GM12878 (cell line): ENCODE data around the gene CD86. TPM values are rescaled to one million over a fixed set of nuclear protein-coding genes. Genes with fewer than 3 reads are reported as not detected.

Experiments
- ATAC-seq: fragments of 200-7000 bp; cut with Tn5 transposase; 3 replicates; pipeline ENCODE4 v1.9.1; 2020; ENCODE audit warnings: mild to moderate bottlenecking, moderate library complexity
- BruUV-seq: library from RNA; stranded (reverse); fragments of 400-500 nt; replicated peaks from 2 replicates; lab custom pipeline; 2021; lab: Mats Ljungman, UMichigan
- CTCF ChIA-PET: fragments of 300-600 bp; sonication (Branson Sonifier 250); formaldehyde crosslinking; extraction: SDS; loops from one replicate; lab custom pipeline; 2021; ENCODE audit warnings: inconsistent platforms; lab: Yijun Ruan, JAX
- POLR2A ChIA-PET: fragments of 350-600 bp; formaldehyde crosslinking; extraction: SDS; loops from one replicate; lab custom pipeline; 2021; ENCODE audit warnings: inconsistent platforms; lab: Charles Lee
- RAD21 ChIA-PET: fragments of 300-600 bp; sonication (Branson Sonifier 250); formaldehyde crosslinking; loops from one replicate; lab custom pipeline; 2023; ENCODE audit warnings: antibody characterized with exemption; ENCODE audit not compliant: unreplicated experiment; lab: Charles Lee
- SMC1A ChIA-PET: fragments of 300-600 bp; sonication (Branson Sonifier 250); formaldehyde crosslinking; loops from one replicate; lab custom pipeline; 2023; ENCODE audit not compliant: unreplicated experiment, uncharacterized antibody; lab: Charles Lee
- DNase-seq: peaks from one replicate; pipeline ENCODE4 v3.0.0-alpha.2; 2011; ENCODE audit warnings: low read depth, low spot score
- FAIRE-seq: peaks from 3 replicates; lab custom pipeline; 2011; peaks lifted over from hg19 to GRCh38; lab: Jason Lieb, UNC
- H2AFZ ChIP-seq: 2 replicates; pipeline ENCODE4 v1.6.0; 2011; ENCODE audit warnings: low read depth, low read length, control low read depth; ENCODE audit not compliant: control insufficient read depth
- H3K27ac ChIP-seq: 2 replicates; pipeline ENCODE4 v1.5.1; 2011; ENCODE audit warnings: control low read depth; ENCODE audit not compliant: control insufficient read depth, insufficient read depth
- H3K27me3 ChIP-seq, 2 experiments: replicated peaks in 1 of 2; 2 replicates each; pipeline versions ENCODE4 v1.6.0 to v1.6.1; 2011; ENCODE audit warnings: low read length in 1 of 2; ENCODE audit not compliant: control insufficient read depth in 2 of 2, insufficient read depth in 2 of 2
- H3K36me3 ChIP-seq, 2 experiments: 2 replicates each; pipeline ENCODE4 v1.5.1; 2011; ENCODE audit warnings: low read length in 1 of 2; ENCODE audit not compliant: control insufficient read depth in 2 of 2, insufficient read depth in 2 of 2
- H3K4me1 ChIP-seq: 2 replicates; pipeline ENCODE4 v1.6.1; 2011; ENCODE audit warnings: mild to moderate bottlenecking, low read length, moderate library complexity, mixed read lengths; ENCODE audit not compliant: control insufficient read depth, insufficient read depth
- H3K4me2 ChIP-seq: 2 replicates; pipeline ENCODE4 v1.6.0; 2011; ENCODE audit warnings: control low read depth; ENCODE audit not compliant: control insufficient read depth, insufficient read depth
- H3K4me3 ChIP-seq: fragments of 200-600 bp; sonication (generic); 2 replicates; pipeline ENCODE4 v1.5.1; 2016
- H3K79me2 ChIP-seq: 2 replicates; pipeline ENCODE4 v1.6.0; 2011; ENCODE audit warnings: low read length; ENCODE audit not compliant: control insufficient read depth, insufficient read depth
- H3K9ac ChIP-seq: 2 replicates; pipeline ENCODE4 v1.8.0; 2011; ENCODE audit warnings: low read length, control low read depth, mixed read lengths; ENCODE audit not compliant: control insufficient read depth, insufficient read depth
- H3K9me3 ChIP-seq: replicated peaks from 3 replicates; pipeline ENCODE4 v1.5.1; 2011; ENCODE audit warnings: mild to moderate bottlenecking, low read length; ENCODE audit not compliant: control insufficient read depth, insufficient read depth
- H4K20me1 ChIP-seq: 2 replicates; pipeline ENCODE4 v1.6.0; 2011; ENCODE audit not compliant: control insufficient read depth, insufficient read depth
- ATF2 ChIP-seq: IDR thresholded peaks from 2 replicates; pipeline ENCODE4 v1.6.1; 2012; ENCODE audit warnings: low read length, inconsistent platforms
- BCL11A ChIP-seq: IDR thresholded peaks from 2 replicates; pipeline ENCODE4 v1.6.1; 2011; ENCODE audit warnings: low read depth, low read length
- BCL3 ChIP-seq: IDR thresholded peaks from 2 replicates; pipeline ENCODE4 v1.6.1; 2011; ENCODE audit warnings: borderline replicate concordance, low read depth, mild to moderate bottlenecking, moderate library complexity, low read length; ENCODE audit not compliant: insufficient read depth, poor library complexity, severe bottlenecking
- CBFB ChIP-seq: IDR thresholded peaks from 2 replicates; pipeline ENCODE4 v1.6.1; 2016; ENCODE audit warnings: antibody characterized with exemption, low read depth
- CBX5 ChIP-seq: sonication (generic); IDR thresholded peaks from 2 replicates; pipeline ENCODE4 v1.6.1; 2016; ENCODE audit warnings: low read depth, moderate library complexity, mild to moderate bottlenecking, inconsistent platforms
- CREM ChIP-seq: IDR thresholded peaks from 2 replicates; pipeline ENCODE4 v1.6.1; 2014; ENCODE audit warnings: antibody characterized with exemption, low read depth
- DPF2 ChIP-seq: fragments of 450-650 bp; IDR thresholded peaks from 2 replicates; pipeline ENCODE4 v1.6.1; 2017; ENCODE audit warnings: mild to moderate bottlenecking
- EED ChIP-seq: sonication (generic); IDR thresholded peaks from 2 replicates; pipeline ENCODE4 v1.6.1; 2016; ENCODE audit warnings: antibody characterized with exemption, low read depth
- ETV6 ChIP-seq, 2 experiments: fragments of 450-650 bp in 1 of 2; IDR thresholded peaks in 1 of 2; conservative IDR thresholded peaks in 1 of 2; 2 replicates each; pipeline ENCODE4 v1.6.1; 2014; ENCODE audit warnings: antibody characterized with exemption in 1 of 2, borderline replicate concordance in 1 of 2, low read depth in 1 of 2, mild to moderate bottlenecking in 1 of 2, moderate library complexity in 1 of 2
- FOXM1 ChIP-seq: IDR thresholded peaks from 2 replicates; pipeline ENCODE4 v1.6.1; 2012; ENCODE audit warnings: low read depth, mild to moderate bottlenecking, inconsistent platforms, low read length, moderate library complexity
- IKZF2 ChIP-seq, 2 experiments: fragments of 450-650 bp; IDR thresholded peaks; 2 replicates each; pipeline ENCODE4 v1.6.1; 2017; ENCODE audit warnings: mild to moderate bottlenecking in 2 of 2, moderate library complexity in 2 of 2
- NFIC ChIP-seq: IDR thresholded peaks from 2 replicates; pipeline ENCODE4 v1.6.1; 2012; ENCODE audit warnings: low read depth, mild to moderate bottlenecking, inconsistent platforms, low read length, moderate library complexity
- NR2F1 ChIP-seq: fragments of 450-650 bp; conservative IDR thresholded peaks from 2 replicates; pipeline ENCODE4 v1.6.1; 2017; ENCODE audit warnings: mild to moderate bottlenecking
- PAX5 ChIP-seq: IDR thresholded peaks from 2 replicates; pipeline ENCODE4 v1.6.1; 2011; ENCODE audit warnings: low read depth, low read length, borderline replicate concordance
- PAX8 ChIP-seq: fragments of 450-650 bp; IDR thresholded peaks from 2 replicates; pipeline ENCODE4 v1.6.1; 2017; ENCODE audit warnings: mild to moderate bottlenecking, moderate library complexity
- PKNOX1 ChIP-seq: fragments of 450-650 bp; IDR thresholded peaks from 2 replicates; pipeline ENCODE4 v1.6.1; 2016; ENCODE audit warnings: mild to moderate bottlenecking
- PML ChIP-seq: IDR thresholded peaks from 2 replicates; pipeline ENCODE4 v1.6.1; 2012; ENCODE audit warnings: low read length, inconsistent platforms
- SKIL ChIP-seq: fragments of 450-650 bp; IDR thresholded peaks from 2 replicates; pipeline ENCODE4 v1.6.1; 2017; ENCODE audit warnings: mild to moderate bottlenecking, low read depth, inconsistent platforms; ENCODE audit not compliant: poor library complexity, severe bottlenecking
- ZBED1 ChIP-seq: IDR thresholded peaks from 2 replicates; pipeline ENCODE4 v1.6.1; 2016; ENCODE audit warnings: borderline replicate concordance
- WGBS: methylation state at CpG from one replicate; pipeline ENCODE4 v1.1.6; 2016; ENCODE audit warnings: low lambda C conversion rate; ENCODE audit not compliant: insufficient replicate concordance, insufficient coverage; ENCODE audit errors: missing lambda C conversion rate; 5-methylcytosine and 5-hydroxymethylcytosine counted together
- in situ Hi-C: fragments of 300-500 bp; cut with MboI; formaldehyde crosslinking; loops from 9 replicates; pipeline ENCODE4 v1.14.3; 2018; ENCODE audit warnings: mixed read lengths
- intact Hi-C: fragments of 100-400 bp; cut with micrococcal nuclease; formaldehyde crosslinking; loops from one replicate; pipeline ENCODE4 v1.14.2; 2022; ENCODE audit not compliant: unreplicated experiment
- polyA plus RNA-seq, 11 experiments: library from polyadenylated mRNA; depleted of rRNA in 4 of 11; unstranded in 6 of 11; stranded (reverse) in 5 of 11; fragments of >200 nt; fragmentation: Nextera tagmentation in 4 of 11; fragmentation: Illumina TruSeq in 1 of 11; extraction: Ambion mirVana in 4 of 11; extraction: Trizol in 1 of 11; gene quantifications; 1 replicate in 1 of 11; 2 replicates in 10 of 11; pipeline versions ENCODE4 v1.2.1 to v1.2.3, GENCODE V29; 2011 to 2016; ENCODE audit warnings: inconsistent platforms in 2 of 11, missing spikeins in 2 of 11, low read depth in 1 of 11
- total RNA-seq, 4 experiments: library from RNA; depleted of rRNA in 3 of 4; stranded (reverse); fragments of >200 nt in 3 of 4; fragmentation: Illumina TruSeq in 1 of 4; extraction: Trizol in 1 of 4; gene quantifications; 2 replicates each; pipeline versions ENCODE4 v1.2.1 to v1.2.3, GENCODE V29; 2013 to 2021

Gene CD86
- total and polyA plus RNA-seq, 10 of the 15 experiments (the other 5 are each of a cell fraction or from before 2014, with no cell fraction given) = 40.9 to 100 (median 55.5) TPM

- peak overlapping the region; percentile 50 for H3K4me2 ChIP-seq
- BruUV-seq = no TSS peak
- TF ChIP-seq BCL11A (peak; percentile 80; the same call in 1 of the 2 replicates), ETV6 (conservative IDR thresholded peaks at IDR 0.05 in 1 of 2, IDR thresholded peaks at IDR 0.05 in 1 of 2; ENCODE audit: borderline replicate concordance in 1 of 2, low read depth in 1 of 2) (peak in 1 of 2 experiments; percentile 25; a peak in 1 of 4 replicates), PAX8 (no peak), IKZF2 (IDR thresholded peaks at IDR 0.05) (peak; percentile 43 to 69; a peak in 3 of 4 replicates), ATF2 (peak; percentile 92), SKIL (peak; percentile 75), EED (peak; percentile 58; the same call in 1 of the 2 replicates), PAX5 (peak; percentile 79), CBX5 (peak; percentile 72; the same call in 1 of the 2 replicates), PKNOX1 (peak; percentile 66), BCL3 (peak; percentile 87), FOXM1 (peak; percentile 78; the same call in 1 of the 2 replicates), ZBED1 (0 out of 2 replicates have a peak, but pooled peaks have one; percentile 57), CREM (peak; percentile 75), NFIC (peak; percentile 81), PML (0 out of 2 replicates have a peak, but pooled peaks have one; percentile 50), DPF2 (peak; percentile 70; the same call in 1 of the 2 replicates), NR2F1 (peak; percentile 92), CBFB (0 out of 2 replicates have a peak, but pooled peaks have one; percentile 50)
Observed at GRCh38 chr3:122014741-122015140, 40.4 kb upstream of the CD86 start.

More at GRCh38 chr3:122014741-122015140, 40.4 kb upstream of the CD86 start:
- no peaks in the 10 kb centered on the region; a peak in 2 of 4 replicates for H3K36me3 ChIP-seq
- SMC1A ChIA-PET = interaction anchor here (1.3 to 28.1 kb wide), 3 partner anchors 17 to 75 kb away, joined by 7 to 882 read pairs (median 11); no protein-coding TSS in a partner anchor
- H3K27me3 ChIP-seq = no peaks in the 10 kb centered on the region
- intact Hi-C loops = loop anchor here (1.0 to 5.0 kb wide), 4 partner anchors 20 to 243 kb away; partner anchors contain the start of gene CD86
- H3K79me2 ChIP-seq = peaks cover 51% of the 10 kb centered on the region
- FAIRE-seq (peak; percentile 68), DNase-seq (peak; percentile 91), ATAC-seq (peak; percentile 80)
- H3K4me1 ChIP-seq = peaks cover 72% of the 10 kb centered on the region
- 0% methylated on average over 1 of the region's 1 CpG for WGBS
- POLR2A ChIA-PET = interaction anchor here (1.0 kb wide), 1 partner anchor 15 kb away, joined by 4 read pairs; no protein-coding TSS in a partner anchor
- RAD21 ChIA-PET = interaction anchor here (1.0 kb wide), 1 partner anchor 11 kb away, joined by 3 read pairs; no protein-coding TSS in a partner anchor
- H3K27ac ChIP-seq = peak overlapping the region; percentile 60
- CTCF ChIA-PET = no interaction called here
- no peaks in the 10 kb centered on the region for H4K20me1 ChIP-seq
- peaks cover 17% of the 10 kb centered on the region for H3K9me3 ChIP-seq
- no peak overlapping the region for H2AFZ ChIP-seq
- in situ Hi-C loops = no loop called here
- peak overlapping the region; percentile 18; the same call in 1 of the 2 replicates for H3K4me3 ChIP-seq
- H3K9ac ChIP-seq = no peak overlapping the region
